ENCODE measurements around the gene DST. TPM values are rescaled to one million over a fixed set of nuclear protein-coding genes. Genes with fewer than 3 reads are reported as not detected.

Gene DST
- total RNA-seq, 1 experiment from 2014 or later: 144 TPM

DNA sequence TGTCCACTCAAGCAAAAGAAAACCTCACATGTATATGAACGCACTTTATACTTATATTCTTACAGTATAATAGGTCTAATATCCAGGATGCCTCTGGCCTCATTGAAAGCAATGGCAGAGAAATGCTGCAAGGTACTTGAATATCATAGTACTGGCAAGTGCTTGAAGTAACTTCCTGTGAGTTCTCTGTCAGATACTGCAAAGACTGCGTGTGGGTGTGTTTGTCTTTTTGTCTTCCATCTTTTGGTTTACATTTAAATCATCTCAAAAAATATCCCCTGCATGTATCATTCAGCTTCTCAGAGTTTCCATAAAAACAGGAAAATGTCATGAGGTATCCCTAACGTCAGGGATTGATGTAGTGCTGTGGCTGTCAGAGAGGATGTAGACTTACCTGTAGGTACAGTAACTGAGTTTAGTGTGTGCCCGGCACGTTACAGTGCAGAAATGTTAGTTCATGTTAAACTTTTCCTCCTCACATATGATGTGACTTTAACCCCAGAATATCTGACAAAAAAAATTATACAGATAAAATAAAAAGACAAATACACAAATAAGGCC, 184.3 kb downstream of the DST start (continued):
- TF ChIP-seq EGR1 (IDR thresholded peaks at IDR 0.05; ENCODE audit: low read depth): no peak
- no peak for TF ChIP-seq JUND (IDR thresholded peaks at IDR 0.05)
- no peak for TF ChIP-seq ATF3 (IDR thresholded peaks at IDR 0.05)
- TF ChIP-seq SRF (IDR thresholded peaks at IDR 0.05; ENCODE audit: low read depth): no peak
- TF ChIP-seq FOSL1 (IDR thresholded peaks at IDR 0.05; ENCODE audit: low read depth): no peak
- TF ChIP-seq, protein P1, sequence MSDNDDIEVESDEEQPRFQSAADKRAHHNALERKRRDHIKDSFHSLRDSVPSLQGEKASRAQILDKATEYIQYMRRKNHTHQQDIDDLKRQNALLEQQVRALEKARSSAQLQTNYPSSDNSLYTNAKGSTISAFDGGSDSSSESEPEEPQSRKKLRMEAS (IDR thresholded peaks at IDR 0.05): no peak

- no peaks in the 10 kb centered on the region for H3K9me3 ChIP-seq (ENCODE audit: control insufficient read depth in 1 of 2, insufficient read depth in 1 of 2, low read depth in 1 of 2, low read length in 2 of 2)
- intact Hi-C loops (cut with micrococcal nuclease): no loop called here
- no peak overlapping the region for H3K27ac ChIP-seq (ENCODE audit: low read depth, low read length)
- no peaks in the 10 kb centered on the region for H3K9me2 ChIP-seq (ENCODE audit: insufficient read depth)
- RAD21 ChIA-PET (ENCODE audit: low non-redundant PET in 1 of 2, low total read pairs in 2 of 2, uncharacterized antibody in 2 of 2, unreplicated experiment in 2 of 2): no interaction called here
- DNase-seq (ENCODE audit: low read depth, low spot score) (no peak), ATAC-seq (no peak)
- no TSS peak for BruUV-seq (replicated peaks)
- no peaks in the 10 kb centered on the region for H3K79me2 ChIP-seq (ENCODE audit: insufficient read depth, low read length)
- TF ChIP-seq CTCF (IDR thresholded peaks at IDR 0.05 in 2 of 3, conservative IDR thresholded peaks at IDR 0.05 in 1 of 3; ENCODE audit: borderline replicate concordance in 1 of 3, insufficient read depth in 1 of 3, low read depth in 2 of 3, low read length in 2 of 3): no peak
- TF ChIP-seq SP1 (IDR thresholded peaks at IDR 0.05; ENCODE audit: low read depth): no peak
- POLR2A ChIA-PET: interaction anchor here (0.7 kb wide), 1 partner anchor 12 kb away, joined by 5 read pairs; no protein-coding TSS in a partner anchor
- CTCF ChIA-PET: no interaction called here
- no peak overlapping the region for H3K4me2 ChIP-seq (ENCODE audit: low read length)
- H4K20me1 ChIP-seq (ENCODE audit: insufficient read depth): no peaks in the 10 kb centered on the region
- no peak overlapping the region for H3K9ac ChIP-seq (ENCODE audit: low read length)
- H3K4me3 ChIP-seq (replicated peaks in 1 of 2; ENCODE audit: low read depth in 1 of 2, low read length in 2 of 2): no peak overlapping the region
- no peaks in the 10 kb centered on the region for H3K4me1 ChIP-seq (ENCODE audit: control insufficient read depth in 1 of 2, insufficient read depth in 2 of 2, low read length in 2 of 2)
- H3K27me3 ChIP-seq (ENCODE audit: insufficient read depth, low read length): no peaks in the 10 kb centered on the region
- H2AFZ ChIP-seq (ENCODE audit: low read depth, low read length, poor library complexity, severe bottlenecking): no peak overlapping the region
- peaks cover 19 to 22% of the 10 kb centered on the region in 2 experiments for H3K36me3 ChIP-seq (ENCODE audit: control insufficient read depth in 1 of 2, insufficient read depth in 2 of 2, low read length in 2 of 2)
Measured at GRCh38 chr6:56456785-56457184, 185.9 kb downstream of the DST start.
